SK-N-SH (cell line): ENCODE measurements around the gene CD2. TPM values are rescaled to one million over a fixed set of nuclear protein-coding genes. Genes with fewer than 3 reads are reported as not detected.
"Not testable (repeated sequence)": the region's sequence is repeated elsewhere in the genome, so short reads cannot be mapped to it uniquely, and the experiment has no call there.

ENCODE experiments used
- CTCF ChIA-PET: fragments of 300-600, 350-600 bp; formaldehyde crosslinking; extraction: SDS; loops from one replicate; lab custom pipeline; 2021; lab: Yijun Ruan, JAX
- POLR2A ChIA-PET: fragments of 350-600 bp; sonication (Branson Sonifier 250); formaldehyde crosslinking; extraction: SDS; loops from one replicate; lab custom pipeline; 2020; ENCODE audit warnings: antibody characterized with exemption, inconsistent platforms; lab: Yijun Ruan, JAX
- DNase-seq: peaks from one replicate; pipeline ENCODE4 v3.0.0; 2012
- H2AFZ ChIP-seq: fragments of 200-600 bp; sonication (generic); 2 replicates; pipeline ENCODE4 v1.8.1; 2016; ENCODE audit warnings: antibody characterized with exemption, mild to moderate bottlenecking, low read depth
- H3F3A ChIP-seq: fragments of 200-600 bp; sonication (generic); replicated peaks from 2 replicates; pipeline ENCODE3; 2016; ENCODE audit warnings: antibody characterized with exemption, mild to moderate bottlenecking; ENCODE audit not compliant: insufficient read depth
- H3K27ac ChIP-seq, 2 experiments: fragments of 200-500 bp in 1 of 2; fragments of 200-600 bp in 1 of 2; sonication (Bioruptor generic) in 1 of 2; sonication (generic), shearing (Covaris generic) in 1 of 2; 2 replicates each; pipeline versions ENCODE4 v1.5.1 to v1.6.1; 2014 to 2016; ENCODE audit warnings: low read depth in 2 of 2, inconsistent platforms in 1 of 2, low read length in 1 of 2, mild to moderate bottlenecking in 1 of 2, mixed read lengths in 1 of 2
- H3K27me3 ChIP-seq: fragments of 200-600 bp; sonication (generic), shearing (Covaris generic); 2 replicates; pipeline ENCODE4 v1.6.1; 2016; ENCODE audit warnings: mixed run types; ENCODE audit not compliant: insufficient read depth
- H3K36me3 ChIP-seq, 2 experiments: fragments of 200-500 bp in 1 of 2; fragments of 200-600 bp in 1 of 2; sonication (Bioruptor generic) in 1 of 2; sonication (generic) in 1 of 2; replicated peaks in 1 of 2; 2 replicates each; pipeline versions ENCODE3 to v1.5.1; 2014 to 2016; ENCODE audit warnings: low read length in 1 of 2, mild to moderate bottlenecking in 1 of 2; ENCODE audit not compliant: insufficient read depth in 2 of 2, control insufficient read depth in 1 of 2
- H3K4me1 ChIP-seq, 2 experiments: fragments of 200-500 bp in 1 of 2; fragments of 200-600 bp in 1 of 2; sonication (Bioruptor generic) in 1 of 2; sonication (generic), shearing (Covaris generic) in 1 of 2; 2 replicates each; pipeline versions ENCODE4 v1.5.1 to v1.6.1; 2014 to 2016; ENCODE audit warnings: low read depth in 1 of 2, low read length in 1 of 2, mixed run types in 1 of 2; ENCODE audit not compliant: insufficient read depth in 2 of 2, control insufficient read depth in 1 of 2
- H3K4me2 ChIP-seq: fragments of 200-600 bp; sonication (generic), shearing (Covaris generic); 2 replicates; pipeline ENCODE4 v1.6.1; 2017; ENCODE audit warnings: mixed run types
- H3K4me3 ChIP-seq, 2 experiments: fragments of 200-500 bp in 1 of 2; fragments of 200-600 bp in 1 of 2; sonication (Bioruptor generic) in 1 of 2; sonication (generic), shearing (Covaris generic) in 1 of 2; 2 replicates each; pipeline versions ENCODE4 v1.5.1 to v1.8.1; 2014 to 2016; ENCODE audit warnings: low read depth in 2 of 2, inconsistent platforms in 1 of 2, low read length in 1 of 2, mild to moderate bottlenecking in 1 of 2, mixed read lengths in 1 of 2, moderate library complexity in 1 of 2
- H3K79me2 ChIP-seq: fragments of 200-600 bp; sonication (generic); 2 replicates; pipeline ENCODE4 v1.8.1; 2017; ENCODE audit warnings: mild to moderate bottlenecking; ENCODE audit not compliant: insufficient read depth
- H3K9ac ChIP-seq: fragments of 200-600 bp; sonication (generic); 2 replicates; pipeline ENCODE4 v1.6.1; 2017; ENCODE audit warnings: mixed run types
- H3K9me2 ChIP-seq: fragments of 200-600 bp; sonication (generic); 2 replicates; pipeline ENCODE4 v1.6.1; 2017; ENCODE audit warnings: mixed run types
- H3K9me3 ChIP-seq: fragments of 200-600 bp; sonication (generic); 2 replicates; pipeline ENCODE4 v1.6.1; 2017; ENCODE audit warnings: mixed run types, mild to moderate bottlenecking, moderate library complexity
- H4K20me1 ChIP-seq: fragments of 200-600 bp; sonication (generic); 2 replicates; pipeline ENCODE4 v1.6.1; 2017; ENCODE audit warnings: mild to moderate bottlenecking, mixed run types; ENCODE audit not compliant: insufficient read depth
- CHD2 ChIP-seq: fragments of 150-350 bp; IDR thresholded peaks from 2 replicates; pipeline ENCODE4 v1.6.1; 2018; ENCODE audit warnings: low read length; ENCODE audit not compliant: partially characterized antibody
- FOSL2 ChIP-seq: IDR thresholded peaks from 2 replicates; pipeline ENCODE4 v1.4.0; 2012; ENCODE audit warnings: low read depth, mild to moderate bottlenecking, moderate library complexity, borderline replicate concordance
- FOXJ3 ChIP-seq: sonication (generic); formaldehyde crosslinking; IDR thresholded peaks from 2 replicates; pipeline ENCODE4 v1.5.1; 2020; ENCODE audit warnings: mild to moderate bottlenecking, missing genetic modification reagents
- FOXM1 ChIP-seq: IDR thresholded peaks from 2 replicates; pipeline ENCODE4 v1.4.0; 2012; ENCODE audit warnings: low read depth, mild to moderate bottlenecking
- GABPA ChIP-seq: IDR thresholded peaks from 2 replicates; pipeline ENCODE4 v1.4.0; 2012; ENCODE audit warnings: low read depth, mild to moderate bottlenecking
- MXI1 ChIP-seq: IDR thresholded peaks from 2 replicates; pipeline ENCODE4 v1.6.1; 2012; ENCODE audit warnings: mild to moderate bottlenecking, low read depth, low read length, improper control_type of control experiment
- NFIC ChIP-seq: IDR thresholded peaks from 2 replicates; pipeline ENCODE4 v1.4.0; 2012; ENCODE audit warnings: borderline replicate concordance
- NRF1 ChIP-seq: IDR thresholded peaks from 2 replicates; pipeline ENCODE4 v1.6.1; 2012; ENCODE audit warnings: low read depth, mild to moderate bottlenecking, low read length
- REST ChIP-seq: IDR thresholded peaks from 2 replicates; pipeline ENCODE4 v1.6.1; 2012; ENCODE audit warnings: mild to moderate bottlenecking, low read depth, low read length, moderate library complexity
- TAF1 ChIP-seq: IDR thresholded peaks from 2 replicates; pipeline ENCODE4 v1.6.1; 2012; ENCODE audit warnings: low read depth, mild to moderate bottlenecking, low read length, moderate library complexity, borderline replicate concordance
- YY1 ChIP-seq: IDR thresholded peaks from 2 replicates; pipeline ENCODE4 v1.4.0; 2012; ENCODE audit warnings: low read depth, mild to moderate bottlenecking
- WGBS: methylation state at CpG from one replicate; pipeline ENCODE4 v1.1.6; 2017; ENCODE audit warnings: low lambda C conversion rate; 5-methylcytosine and 5-hydroxymethylcytosine counted together
- polyA plus RNA-seq, 3 experiments: library from polyadenylated mRNA; depleted of rRNA; stranded (reverse); fragments of >200 nt; gene quantifications; 2 replicates each; pipeline ENCODE4 v1.2.3, GENCODE V29; 2012
- TF ChIP-seq, protein P1 (sequence below): fragments of 150-350 bp; IDR thresholded peaks from 2 replicates; pipeline ENCODE4 v1.6.1; 2017; ENCODE audit warnings: antibody characterized with exemption, low read length, low read depth, borderline replicate concordance

Gene CD2
- polyA plus RNA-seq, 1 of the 3 experiments (the other 2 are of a cell fraction) = not detected

DNA sequence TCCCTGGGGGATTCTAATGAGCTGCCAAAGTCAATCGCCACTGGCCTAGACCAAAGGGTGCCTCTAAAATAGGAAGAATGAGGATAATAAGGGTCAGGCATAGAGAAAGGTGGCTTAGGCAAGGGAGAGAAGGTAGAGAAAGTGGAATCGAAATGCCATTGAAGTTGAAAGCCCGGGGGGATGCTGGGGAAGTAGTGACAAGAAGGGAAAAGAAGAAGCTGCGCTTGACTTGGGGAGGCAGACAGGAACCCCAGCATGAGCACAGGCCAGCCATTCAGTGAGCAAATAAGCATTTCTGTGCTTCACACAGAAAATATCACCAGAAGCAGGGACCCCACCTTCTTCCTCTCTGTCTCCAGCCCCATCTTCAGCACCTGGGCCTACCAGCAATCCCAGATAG is 1.5 kb downstream of the CD2 start:
- DNase-seq = no peak
- TF ChIP-seq, protein P1, sequence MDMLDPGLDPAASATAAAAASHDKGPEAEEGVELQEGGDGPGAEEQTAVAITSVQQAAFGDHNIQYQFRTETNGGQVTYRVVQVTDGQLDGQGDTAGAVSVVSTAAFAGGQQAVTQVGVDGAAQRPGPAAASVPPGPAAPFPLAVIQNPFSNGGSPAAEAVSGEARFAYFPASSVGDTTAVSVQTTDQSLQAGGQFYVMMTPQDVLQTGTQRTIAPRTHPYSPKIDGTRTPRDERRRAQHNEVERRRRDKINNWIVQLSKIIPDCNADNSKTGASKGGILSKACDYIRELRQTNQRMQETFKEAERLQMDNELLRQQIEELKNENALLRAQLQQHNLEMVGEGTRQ = no peak
- TF ChIP-seq FOXJ3 (CRISPR knock-in tag) (no peak), GABPA (no peak)
- Histone ChIP-seq H3K4me1 (no peaks in the 10 kb centered on the region), H3K4me3 (no peak overlapping the region), H3K36me3 (no peaks in the 10 kb centered on the region), H3K4me2 (no peak overlapping the region), H3K27me3 (no peaks in the 10 kb centered on the region), H2AFZ (no peak overlapping the region), H3K9me2 (no peaks in the 10 kb centered on the region), H3F3A (no peaks in the 10 kb centered on the region), H4K20me1 (no peaks in the 10 kb centered on the region), H3K9ac (no peak overlapping the region), H3K9me3 (no peaks in the 10 kb centered on the region), H3K27ac (no peak overlapping the region), H3K79me2 (no peaks in the 10 kb centered on the region)
- WGBS = 53% methylated on average over 4 of the region's 4 CpGs
- ChIA-PET POLR2A (no interaction called here), CTCF (interaction anchor here (3.4 kb wide), 1 partner anchor 18 kb away, joined by 16 read pairs; no protein-coding TSS in a partner anchor)

GRCh38 chr1:116756092-116756491 is 1.9 kb downstream of the CD2 start:
- DNase-seq, H4K20me1 ChIP-seq, H3K27me3 ChIP-seq, H3K4me3 ChIP-seq, H3K36me3 ChIP-seq, H2AFZ ChIP-seq, H3K9me2 ChIP-seq, H3K9ac ChIP-seq, H3K79me2 ChIP-seq, H3K4me1 ChIP-seq, H3K4me2 ChIP-seq, H3K27ac ChIP-seq, H3K9me3 ChIP-seq, POLR2A ChIA-PET, H3F3A ChIP-seq: not testable (repeated sequence)
- CTCF ChIA-PET = interaction anchor here (3.4 kb wide), 1 partner anchor 18 kb away, joined by 16 read pairs; no protein-coding TSS in a partner anchor
- 72% methylated on average over 8 of the region's 8 CpGs for WGBS

DNA sequence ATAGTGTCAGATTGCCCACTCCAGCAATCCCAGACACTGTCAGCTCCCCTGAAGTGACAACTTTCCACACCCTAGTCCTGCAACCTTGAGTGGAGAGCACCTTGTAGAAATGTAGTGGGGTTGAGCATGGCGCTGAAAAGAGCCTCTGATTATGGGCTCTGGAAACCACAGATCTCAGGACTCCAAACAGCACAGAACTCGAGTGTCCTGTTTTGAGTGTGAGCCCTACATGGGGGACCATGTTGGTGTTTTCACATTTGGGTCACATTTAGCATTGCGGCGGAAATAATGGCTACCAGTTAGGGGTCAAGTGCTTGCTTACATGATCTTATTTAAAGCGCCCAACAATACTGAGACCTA is 4.2 kb downstream of the CD2 start:
- CTCF ChIA-PET, H3K27me3 ChIP-seq, H3K36me3 ChIP-seq, DNase-seq, H2AFZ ChIP-seq, H3K9me3 ChIP-seq, H3K4me2 ChIP-seq, H3K9ac ChIP-seq, H3K79me2 ChIP-seq, H3K4me1 ChIP-seq, H3K4me3 ChIP-seq, H3K27ac ChIP-seq, H3K9me2 ChIP-seq, H3F3A ChIP-seq, H4K20me1 ChIP-seq, POLR2A ChIA-PET: not testable (repeated sequence)
- WGBS = 65% methylated on average over 4 of the region's 5 CpGs

DNA sequence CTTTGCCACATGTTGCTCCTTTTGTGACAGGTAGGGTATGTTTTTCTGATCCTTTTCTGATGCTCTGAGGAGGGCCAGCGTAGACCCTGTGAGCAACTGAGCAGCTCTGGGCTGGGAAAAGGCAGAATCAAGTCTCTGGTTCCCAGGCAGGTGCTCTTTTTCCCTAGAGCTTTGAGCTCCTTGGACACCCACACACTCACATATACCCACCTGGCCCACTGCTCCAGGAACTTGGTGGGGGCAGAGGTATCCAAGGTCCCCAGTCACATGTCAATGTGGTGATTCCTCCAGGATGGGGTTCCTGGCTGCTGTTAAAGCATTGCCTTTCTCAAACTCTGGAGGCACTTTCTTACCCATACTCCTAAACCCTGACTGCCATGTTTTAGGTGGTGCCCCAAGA is 5.4 kb downstream of the CD2 start:
- H3K36me3 ChIP-seq = no peaks in the 10 kb centered on the region
- H3K4me3 ChIP-seq = no peak overlapping the region
- POLR2A ChIA-PET = no interaction called here
- no peaks in the 10 kb centered on the region for H3K4me1 ChIP-seq
- DNase-seq = no peak
- H3K79me2 ChIP-seq = no peaks in the 10 kb centered on the region
- 20% methylated on average over 1 of the region's 1 CpG for WGBS
- no peaks in the 10 kb centered on the region for H4K20me1 ChIP-seq
- H3K9me3 ChIP-seq = no peaks in the 10 kb centered on the region
- H2AFZ ChIP-seq = no peak overlapping the region
- no peak overlapping the region for H3K4me2 ChIP-seq
- H3K9ac ChIP-seq = no peak overlapping the region
- no peaks in the 10 kb centered on the region for H3K9me2 ChIP-seq
- no peak overlapping the region for H3K27ac ChIP-seq
- no peaks in the 10 kb centered on the region for H3F3A ChIP-seq
- H3K27me3 ChIP-seq = no peaks in the 10 kb centered on the region
- CTCF ChIA-PET = no interaction called here
- TF ChIP-seq MXI1 = no peak
- TF ChIP-seq YY1 = no peak
- no peak for TF ChIP-seq NRF1
- no peak for TF ChIP-seq NFIC
- TF ChIP-seq TAF1 = no peak
- no peak for TF ChIP-seq REST
- no peak for TF ChIP-seq FOSL2
- TF ChIP-seq CHD2 = no peak
- TF ChIP-seq FOXM1 = no peak
- TF ChIP-seq, protein P1 = no peak
